PFSK-1 (cell line): Measurements from ENCODE around the gene FGR.

ENCODE experiments used
- FOXP2 ChIP-seq: optimal IDR thresholded peaks from 2 replicates; pipeline ENCODE3; 2011; ENCODE audit warnings: borderline replicate concordance, control low read depth, inconsistent platforms; ENCODE audit not compliant: insufficient read depth; ENCODE audit errors: extremely low read length, extremely low read depth
- POLR2AphosphoS5 ChIP-seq: IDR thresholded peaks from 2 replicates; pipeline ENCODE4 v1.6.1; 2012; ENCODE audit warnings: low read depth, mild to moderate bottlenecking, control low read depth, low read length, moderate library complexity
- SIN3A ChIP-seq: IDR thresholded peaks from 2 replicates; pipeline ENCODE4 v1.6.1; 2012; ENCODE audit warnings: mild to moderate bottlenecking, low read length, moderate library complexity, borderline replicate concordance; ENCODE audit not compliant: insufficient read depth
- TAF1 ChIP-seq: IDR thresholded peaks from 2 replicates; pipeline ENCODE4 v1.6.1; 2012; ENCODE audit warnings: low read length, control low read depth, borderline replicate concordance; ENCODE audit not compliant: insufficient read depth
- TF ChIP-seq, protein P1 (sequence below), 2 experiments: IDR thresholded peaks; 2 replicates each; pipeline versions ENCODE4 v1.6.1 to v1.8.0; 2011 to 2012; ENCODE audit warnings: low read depth in 2 of 2, low read length in 2 of 2, control low read depth in 1 of 2, inconsistent platforms in 1 of 2, mild to moderate bottlenecking in 1 of 2, moderate library complexity in 1 of 2; ENCODE audit not compliant: insufficient read depth in 1 of 2

The FGR gene

DNA sequence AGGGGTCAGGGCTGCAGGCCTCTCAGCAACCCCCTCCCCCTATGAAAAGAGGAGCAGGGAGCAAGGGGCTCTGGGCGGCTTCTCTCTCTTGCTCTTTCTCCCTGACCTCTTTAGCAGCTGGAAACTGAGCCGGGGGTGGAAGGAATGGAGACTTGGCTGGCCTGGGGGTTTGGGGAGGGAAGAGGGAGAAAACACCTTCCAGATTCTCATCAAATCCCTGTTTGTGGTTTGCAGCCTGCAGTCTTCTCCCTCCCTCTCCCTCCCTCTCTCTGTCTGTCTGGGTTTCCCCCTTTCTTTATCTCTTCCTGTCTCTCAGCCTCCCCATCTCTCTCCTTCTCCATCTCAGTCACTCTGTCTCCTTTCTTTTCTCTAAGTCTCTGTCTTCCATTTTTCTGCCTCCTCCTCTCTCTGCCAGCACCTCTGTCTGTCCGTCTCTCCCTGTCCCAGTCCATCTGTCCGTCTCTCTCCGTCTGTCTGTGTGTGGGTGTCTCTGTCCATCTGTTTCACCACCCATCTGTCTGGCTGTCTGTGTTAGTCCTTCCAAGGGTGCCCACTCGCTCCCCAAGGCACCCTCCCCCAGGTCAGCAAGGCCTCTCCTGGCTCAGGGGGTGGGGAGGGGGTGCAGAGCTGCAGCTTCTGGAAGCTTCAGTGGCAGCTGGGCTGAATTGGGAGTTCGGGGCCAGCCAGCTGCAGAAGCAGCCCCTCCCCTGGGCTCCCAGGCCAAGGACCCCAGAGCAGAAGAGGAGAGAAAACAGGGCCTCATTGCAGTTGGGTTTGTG is 37.3 kb downstream of the FGR start:
- TF ChIP-seq TAF1 (no peak), POLR2AphosphoS5 (no peak), SIN3A (no peak), FOXP2 (no peak)
- TF ChIP-seq, protein P1, sequence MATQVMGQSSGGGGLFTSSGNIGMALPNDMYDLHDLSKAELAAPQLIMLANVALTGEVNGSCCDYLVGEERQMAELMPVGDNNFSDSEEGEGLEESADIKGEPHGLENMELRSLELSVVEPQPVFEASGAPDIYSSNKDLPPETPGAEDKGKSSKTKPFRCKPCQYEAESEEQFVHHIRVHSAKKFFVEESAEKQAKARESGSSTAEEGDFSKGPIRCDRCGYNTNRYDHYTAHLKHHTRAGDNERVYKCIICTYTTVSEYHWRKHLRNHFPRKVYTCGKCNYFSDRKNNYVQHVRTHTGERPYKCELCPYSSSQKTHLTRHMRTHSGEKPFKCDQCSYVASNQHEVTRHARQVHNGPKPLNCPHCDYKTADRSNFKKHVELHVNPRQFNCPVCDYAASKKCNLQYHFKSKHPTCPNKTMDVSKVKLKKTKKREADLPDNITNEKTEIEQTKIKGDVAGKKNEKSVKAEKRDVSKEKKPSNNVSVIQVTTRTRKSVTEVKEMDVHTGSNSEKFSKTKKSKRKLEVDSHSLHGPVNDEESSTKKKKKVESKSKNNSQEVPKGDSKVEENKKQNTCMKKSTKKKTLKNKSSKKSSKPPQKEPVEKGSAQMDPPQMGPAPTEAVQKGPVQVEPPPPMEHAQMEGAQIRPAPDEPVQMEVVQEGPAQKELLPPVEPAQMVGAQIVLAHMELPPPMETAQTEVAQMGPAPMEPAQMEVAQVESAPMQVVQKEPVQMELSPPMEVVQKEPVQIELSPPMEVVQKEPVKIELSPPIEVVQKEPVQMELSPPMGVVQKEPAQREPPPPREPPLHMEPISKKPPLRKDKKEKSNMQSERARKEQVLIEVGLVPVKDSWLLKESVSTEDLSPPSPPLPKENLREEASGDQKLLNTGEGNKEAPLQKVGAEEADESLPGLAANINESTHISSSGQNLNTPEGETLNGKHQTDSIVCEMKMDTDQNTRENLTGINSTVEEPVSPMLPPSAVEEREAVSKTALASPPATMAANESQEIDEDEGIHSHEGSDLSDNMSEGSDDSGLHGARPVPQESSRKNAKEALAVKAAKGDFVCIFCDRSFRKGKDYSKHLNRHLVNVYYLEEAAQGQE (IDR thresholded peaks at IDR 0.05; ENCODE audit: insufficient read depth in 1 of 2, low read depth in 2 of 2, low read length in 2 of 2), result no peak

DNA sequence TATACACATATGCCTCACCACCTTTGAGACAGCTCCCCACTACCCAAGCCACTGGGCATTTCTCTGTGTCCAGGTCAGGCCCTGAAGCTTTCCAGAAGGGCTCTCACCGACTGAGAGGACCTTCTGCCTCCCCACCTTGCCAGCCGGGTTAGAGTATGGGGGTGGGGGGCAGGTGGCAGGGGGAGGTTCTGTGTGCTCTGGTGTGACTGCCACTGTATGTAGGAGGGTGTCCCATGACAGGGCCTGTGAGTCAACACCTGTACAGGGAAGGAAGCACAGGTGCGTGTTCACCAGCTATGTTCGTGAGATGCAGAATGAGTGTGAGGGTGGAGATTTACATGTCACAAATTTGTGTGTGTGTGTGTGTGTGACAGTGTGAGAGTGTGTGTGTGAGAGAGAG is 38.0 kb downstream of the FGR start:
- TF ChIP-seq SIN3A (no peak), POLR2AphosphoS5 (no peak), FOXP2 (no peak), TAF1 (no peak)
- TF ChIP-seq, protein P1 (IDR thresholded peaks at IDR 0.05; ENCODE audit: insufficient read depth in 1 of 2, low read depth in 2 of 2, low read length in 2 of 2), result no peak

DNA sequence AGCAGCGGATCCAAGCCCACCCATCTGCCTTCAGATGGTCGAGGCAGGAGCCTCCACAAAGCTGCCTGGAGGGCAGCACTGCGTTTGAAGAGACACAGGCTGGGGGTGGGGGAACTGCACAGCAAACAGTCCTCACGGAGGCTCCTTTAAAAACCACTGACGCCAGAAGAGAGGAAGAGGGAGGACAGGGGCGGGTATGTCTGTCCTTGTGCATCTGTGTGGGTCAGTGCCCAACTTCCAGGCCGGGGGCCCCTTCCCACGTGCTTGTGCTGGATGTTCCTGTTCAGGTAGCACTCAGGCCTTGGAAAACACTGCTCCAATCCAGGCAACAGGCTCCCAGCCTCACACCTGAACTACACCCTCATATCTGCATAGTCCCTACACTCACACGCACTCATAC is 38.7 kb downstream of the FGR start:
- TF ChIP-seq POLR2AphosphoS5 (no peak), FOXP2 (no peak), SIN3A (no peak), TAF1 (no peak)
- TF ChIP-seq, protein P1 (IDR thresholded peaks at IDR 0.05; ENCODE audit: insufficient read depth in 1 of 2, low read depth in 2 of 2, low read length in 2 of 2), result no peak

DNA sequence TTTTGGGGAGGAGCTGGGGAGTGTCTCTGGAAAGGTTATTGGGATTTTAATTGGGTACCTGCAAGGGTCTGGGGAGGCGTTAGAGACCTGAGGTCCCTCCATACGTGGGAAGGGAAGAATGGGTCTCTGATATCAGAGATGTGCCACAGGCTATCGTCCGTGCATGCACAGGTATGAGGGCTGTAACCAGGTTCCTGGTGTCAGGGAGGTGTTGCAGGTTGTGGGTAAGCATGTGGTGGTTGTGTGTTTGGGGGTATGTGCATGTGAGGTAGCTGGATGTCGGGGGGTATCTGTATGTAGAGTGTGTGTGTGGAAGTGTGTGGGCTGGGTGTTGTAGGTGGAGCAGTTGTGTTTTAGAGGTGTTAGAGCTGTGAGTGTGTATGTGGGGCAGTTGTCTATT is 39.4 kb downstream of the FGR start:
- TF ChIP-seq TAF1, result no peak
- TF ChIP-seq FOXP2, result no peak
- TF ChIP-seq POLR2AphosphoS5, result no peak
- no peak for TF ChIP-seq SIN3A
- TF ChIP-seq, protein P1 (IDR thresholded peaks at IDR 0.05; ENCODE audit: insufficient read depth in 1 of 2, low read depth in 2 of 2, low read length in 2 of 2), result no peak
